HG03025 (cell line): Measurements from ENCODE around the gene HINFP.
"Not testable (repeated sequence)": the region's sequence is repeated elsewhere in the genome, so short reads cannot be mapped to it uniquely, and the experiment has no call there.

Source experiments
- ATAC-seq: cut with Tn5 transposase; IDR thresholded peaks from one replicate; pipeline ENCODE4 v1.9.1; 2021; ENCODE audit warnings: mild to moderate bottlenecking, moderate library complexity; ENCODE audit not compliant: unreplicated experiment, low FRiP score

Gene HINFP

GRCh38 chr11:119100246-119100970 lies 21.0 kb upstream of the HINFP start:
- ATAC-seq: no peak

- peak; percentile 5 for ATAC-seq
Observed at GRCh38 chr11:119100994-119101758, 20.2 kb upstream of the HINFP start.

GRCh38 chr11:119101759-119102423 lies 19.5 kb upstream of the HINFP start, which contains the start of gene DPAGT1:
Gene DPAGT1 (minus strand): TSS chr11:119101853. CDS start chr11:119101655, 198 bp downstream.
- ATAC-seq: peak; percentile 73

GRCh38 chr11:119103161-119103664 lies 18.2 kb upstream of the HINFP start:
- ATAC-seq: not testable (repeated sequence)

GRCh38 chr11:119103793-119104192 lies 17.6 kb upstream of the HINFP start:
- ATAC-seq: no peak

- ATAC-seq: peak; percentile 65
Observed at GRCh38 chr11:119106564-119107537, 14.5 kb upstream of the HINFP start, which contains the start of gene C2CD2L. Gene C2CD2L (plus strand): TSS chr11:119107344. CDS start chr11:119107742, 398 bp downstream.

- ATAC-seq: peak; percentile 19
Observed at GRCh38 chr11:119107538-119108145, 13.7 kb upstream of the HINFP start.

GRCh38 chr11:119108146-119108856 lies 13.1 kb upstream of the HINFP start:
- peak; percentile 11 for ATAC-seq

- no peak for ATAC-seq
Observed at GRCh38 chr11:119108857-119109221, 12.5 kb upstream of the HINFP start.

- no peak for ATAC-seq
Observed at GRCh38 chr11:119109843-119110242, 11.5 kb upstream of the HINFP start.

- no peak for ATAC-seq
Observed at GRCh38 chr11:119110439-119110838, 10.9 kb upstream of the HINFP start.

- ATAC-seq: no peak
Observed at GRCh38 chr11:119111361-119111925, 9.9 kb upstream of the HINFP start.

GRCh38 chr11:119112314-119113020 lies 8.9 kb upstream of the HINFP start:
- no peak for ATAC-seq

- no peak for ATAC-seq
Observed at GRCh38 chr11:119113716-119114115, 7.7 kb upstream of the HINFP start.

- ATAC-seq: no peak
Observed at GRCh38 chr11:119114351-119114750, 7.0 kb upstream of the HINFP start.

GRCh38 chr11:119115484-119116234 lies 5.7 kb upstream of the HINFP start:
- no peak for ATAC-seq

GRCh38 chr11:119116235-119116594 lies 5.2 kb upstream of the HINFP start:
- ATAC-seq: no peak
